ENCODE measurements around the gene VSTM2L. TPM values are rescaled to one million over a fixed set of nuclear protein-coding genes. Genes with fewer than 3 reads are reported as not detected.

The VSTM2L gene
- total RNA-seq, 1 experiment from 2014 or later, result 0.71 TPM

- no peak overlapping the region for H3K27ac Mint-ChIP-seq (ENCODE audit: unreplicated experiment)
- intact Hi-C loops (cut with micrococcal nuclease; ENCODE audit: unreplicated experiment), result no loop called here
- CTCF ChIA-PET, result interaction anchor here (1.3 kb wide), 1 partner anchor 20 kb away, joined by 3 read pairs; no protein-coding TSS in a partner anchor
- DNase-seq, result no peak
- no peaks in the 10 kb centered on the region for H3K36me3 Mint-ChIP-seq (ENCODE audit: insufficient read depth, unreplicated experiment)
- no TSS peak for BruUV-seq (replicated peaks)
- TF ChIP-seq CTCF (IDR thresholded peaks at IDR 0.05; ENCODE audit: unreplicated experiment), result no peak
- H3K9me3 Mint-ChIP-seq (ENCODE audit: low read depth, unreplicated experiment), result no peaks in the 10 kb centered on the region
- H3K4me1 Mint-ChIP-seq (ENCODE audit: low read depth, unreplicated experiment), result no peaks in the 10 kb centered on the region
- H3K27me3 Mint-ChIP-seq (ENCODE audit: unreplicated experiment), result peaks cover 52% of the 10 kb centered on the region
- no peak overlapping the region for H3K4me3 Mint-ChIP-seq (ENCODE audit: low read depth, unreplicated experiment)
Observed at GRCh38 chr20:37885593-37886503, 17.1 kb upstream of the VSTM2L start.

GRCh38 chr20:37886851-37887297 lies 16.1 kb upstream of the VSTM2L start:
- no peak overlapping the region for H3K4me3 Mint-ChIP-seq (ENCODE audit: low read depth, unreplicated experiment)
- H3K4me1 Mint-ChIP-seq (ENCODE audit: low read depth, unreplicated experiment), result no peaks in the 10 kb centered on the region
- H3K9me3 Mint-ChIP-seq (ENCODE audit: low read depth, unreplicated experiment), result no peaks in the 10 kb centered on the region
- CTCF ChIA-PET, result interaction anchor here (0.6 to 1.3 kb wide), 2 partner anchors 19 to 31 kb away, joined by 3 read pairs; no protein-coding TSS in a partner anchor
- intact Hi-C loops (cut with micrococcal nuclease; ENCODE audit: unreplicated experiment), result no loop called here
- TF ChIP-seq CTCF (IDR thresholded peaks at IDR 0.05; ENCODE audit: unreplicated experiment), result no peak
- no TSS peak for BruUV-seq (replicated peaks)
- no peak overlapping the region for H3K27ac Mint-ChIP-seq (ENCODE audit: unreplicated experiment)
- peaks cover 44% of the 10 kb centered on the region for H3K27me3 Mint-ChIP-seq (ENCODE audit: unreplicated experiment)
- no peaks in the 10 kb centered on the region for H3K36me3 Mint-ChIP-seq (ENCODE audit: insufficient read depth, unreplicated experiment)
- DNase-seq, result no peak

- H3K4me3 Mint-ChIP-seq (ENCODE audit: low read depth, unreplicated experiment), result no peak overlapping the region
- CTCF ChIA-PET, result no interaction called here
- no peaks in the 10 kb centered on the region for H3K9me3 Mint-ChIP-seq (ENCODE audit: low read depth, unreplicated experiment)
Observed at GRCh38 chr20:37888641-37889040, 14.3 kb upstream of the VSTM2L start.

GRCh38 chr20:37890108-37890507 lies 12.8 kb upstream of the VSTM2L start:
- CTCF ChIA-PET, result interaction anchor here (1.0 kb wide), 1 partner anchor 18 kb away, joined by 3 read pairs; no protein-coding TSS in a partner anchor

More at GRCh38 chr20:37888641-37889040, 14.3 kb upstream of the VSTM2L start:
- Mint-ChIP-seq H3K27ac (ENCODE audit: unreplicated experiment) (no peak overlapping the region), H3K4me1 (ENCODE audit: low read depth, unreplicated experiment) (no peaks in the 10 kb centered on the region), H3K27me3 (ENCODE audit: unreplicated experiment) (peaks cover 50% of the 10 kb centered on the region), H3K36me3 (ENCODE audit: insufficient read depth, unreplicated experiment) (no peaks in the 10 kb centered on the region)
- BruUV-seq (replicated peaks), result no TSS peak
- TF ChIP-seq CTCF (IDR thresholded peaks at IDR 0.05; ENCODE audit: unreplicated experiment), result no peak
- no peak for DNase-seq
- intact Hi-C loops (cut with micrococcal nuclease; ENCODE audit: unreplicated experiment), result no loop called here

More at GRCh38 chr20:37890108-37890507, 12.8 kb upstream of the VSTM2L start:
- H3K27ac Mint-ChIP-seq (ENCODE audit: unreplicated experiment), result no peak overlapping the region
- no peaks in the 10 kb centered on the region for H3K36me3 Mint-ChIP-seq (ENCODE audit: insufficient read depth, unreplicated experiment)
- no peak for TF ChIP-seq CTCF (IDR thresholded peaks at IDR 0.05; ENCODE audit: unreplicated experiment)
- H3K4me3 Mint-ChIP-seq (ENCODE audit: low read depth, unreplicated experiment), result no peak overlapping the region
- BruUV-seq (replicated peaks), result no TSS peak
- peaks cover 59% of the 10 kb centered on the region for H3K27me3 Mint-ChIP-seq (ENCODE audit: unreplicated experiment)
- intact Hi-C loops (cut with micrococcal nuclease; ENCODE audit: unreplicated experiment), result no loop called here
- no peaks in the 10 kb centered on the region for H3K9me3 Mint-ChIP-seq (ENCODE audit: low read depth, unreplicated experiment)
- H3K4me1 Mint-ChIP-seq (ENCODE audit: low read depth, unreplicated experiment), result no peaks in the 10 kb centered on the region
- DNase-seq, result no peak
